ENCODE results near the gene CYRIA.

- TF ChIP-seq EZH2 (IDR thresholded peaks at IDR 0.05; ENCODE audit: low read length), result no peak
- TF ChIP-seq, protein P1, sequence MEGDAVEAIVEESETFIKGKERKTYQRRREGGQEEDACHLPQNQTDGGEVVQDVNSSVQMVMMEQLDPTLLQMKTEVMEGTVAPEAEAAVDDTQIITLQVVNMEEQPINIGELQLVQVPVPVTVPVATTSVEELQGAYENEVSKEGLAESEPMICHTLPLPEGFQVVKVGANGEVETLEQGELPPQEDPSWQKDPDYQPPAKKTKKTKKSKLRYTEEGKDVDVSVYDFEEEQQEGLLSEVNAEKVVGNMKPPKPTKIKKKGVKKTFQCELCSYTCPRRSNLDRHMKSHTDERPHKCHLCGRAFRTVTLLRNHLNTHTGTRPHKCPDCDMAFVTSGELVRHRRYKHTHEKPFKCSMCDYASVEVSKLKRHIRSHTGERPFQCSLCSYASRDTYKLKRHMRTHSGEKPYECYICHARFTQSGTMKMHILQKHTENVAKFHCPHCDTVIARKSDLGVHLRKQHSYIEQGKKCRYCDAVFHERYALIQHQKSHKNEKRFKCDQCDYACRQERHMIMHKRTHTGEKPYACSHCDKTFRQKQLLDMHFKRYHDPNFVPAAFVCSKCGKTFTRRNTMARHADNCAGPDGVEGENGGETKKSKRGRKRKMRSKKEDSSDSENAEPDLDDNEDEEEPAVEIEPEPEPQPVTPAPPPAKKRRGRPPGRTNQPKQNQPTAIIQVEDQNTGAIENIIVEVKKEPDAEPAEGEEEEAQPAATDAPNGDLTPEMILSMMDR (optimal IDR thresholded peaks at IDR 0.05 in 1 of 3, IDR thresholded peaks at IDR 0.05 in 1 of 3, conservative IDR thresholded peaks at IDR 0.05 in 1 of 3; ENCODE audit: extremely low read depth in 1 of 3, insufficient read depth in 2 of 3, low read length in 3 of 3), result no peak
These were observed 41.8 kb downstream of the CYRIA start for GRCh38 chr2:16623564-16624435.
